HepG2 (cell line): Measurements from ENCODE around the gene ABHD17B. TPM values are rescaled to one million over a fixed set of nuclear protein-coding genes. Genes with fewer than 3 reads are reported as not detected.
A peak's percentile ranks its signal among the peaks of the same experiment; 100 is the strongest.

Experiments
- CCAR2 ChIP-seq: fragments of 200-400 bp; formaldehyde crosslinking; optimal IDR thresholded peaks from 2 replicates; pipeline ENCODE3; 2018; ENCODE audit warnings: low read depth, mild to moderate bottlenecking, low read length, moderate library complexity
- CREB1 ChIP-seq, 2 experiments: fragments of 450-650 bp in 1 of 2; IDR thresholded peaks; 2 replicates each; pipeline ENCODE4 v1.6.1; 2016 to 2017; ENCODE audit warnings: control low read depth in 1 of 2, mild to moderate bottlenecking in 1 of 2, missing compliant biosample characterization in 1 of 2, missing genetic modification characterization in 1 of 2
- MED8 ChIP-seq: sonication (generic); formaldehyde crosslinking; IDR thresholded peaks from 2 replicates; pipeline ENCODE4 v1.8.1; 2023; ENCODE audit warnings: mild to moderate bottlenecking, missing genetic modification reagents; ENCODE audit not compliant: insufficient replicate concordance
- SMARCC2 ChIP-seq: fragments of 450-650 bp; IDR thresholded peaks from 2 replicates; pipeline ENCODE4 v1.6.1; 2017; ENCODE audit warnings: antibody characterized with exemption, mild to moderate bottlenecking
- SRSF9 ChIP-seq: fragments of 200-400 bp; formaldehyde crosslinking; IDR thresholded peaks from 2 replicates; pipeline ENCODE4 v1.6.1; 2018; ENCODE audit warnings: borderline replicate concordance, mild to moderate bottlenecking, low read depth, low read length; ENCODE audit not compliant: insufficient read depth, poor library complexity, severe bottlenecking
- polyA plus RNA-seq, 8 experiments: library from polyadenylated mRNA; depleted of rRNA in 3 of 8; stranded (reverse) in 7 of 8; unstranded in 1 of 8; fragments of >200 nt; fragmentation: Illumina TruSeq in 4 of 8; extraction: Trizol in 4 of 8; gene quantifications; 2 replicates each; pipeline versions ENCODE4 v1.2.1 to v1.2.3, GENCODE V29; 2011 to 2016; ENCODE audit warnings: low read depth in 4 of 8, missing spikeins in 1 of 8, mixed read lengths in 1 of 8; ENCODE audit not compliant: insufficient read depth in 1 of 8
- total RNA-seq, 5 experiments: library from RNA; depleted of rRNA; stranded (reverse); fragments of >200 nt; fragmentation: Illumina TruSeq; extraction: Trizol; gene quantifications; 2 replicates each; pipeline ENCODE4 v1.2.3, GENCODE V29; 2016; ENCODE audit warnings: low read depth in 1 of 5
- TF ChIP-seq, protein P1 (sequence below): IDR thresholded peaks from 2 replicates; pipeline ENCODE4 v1.6.1; 2016; ENCODE audit warnings: missing compliant biosample characterization, missing genetic modification reagents, borderline replicate concordance
- TF ChIP-seq, protein P2 (sequence below), 2 experiments: sonication (generic) in 1 of 2; formaldehyde crosslinking in 1 of 2; IDR thresholded peaks; 2 replicates each; pipeline versions ENCODE4 v1.5.1 to v1.6.1; 2011 to 2020; ENCODE audit warnings: borderline replicate concordance in 1 of 2, low read depth in 1 of 2, low read length in 1 of 2, mild to moderate bottlenecking in 1 of 2, missing genetic modification reagents in 1 of 2, moderate library complexity in 1 of 2
- TF ChIP-seq, protein P3 (sequence below): sonication (generic); formaldehyde crosslinking; IDR thresholded peaks from 2 replicates; pipeline ENCODE4 v1.9.0; 2021; ENCODE audit warnings: missing genetic modification reagents, borderline replicate concordance
- TF ChIP-seq, protein P4 (sequence below): sonication (generic); formaldehyde crosslinking; IDR thresholded peaks from 2 replicates; pipeline ENCODE4 v1.8.0; 2022; ENCODE audit warnings: mild to moderate bottlenecking, missing genetic modification reagents, borderline replicate concordance
- TF ChIP-seq, protein P5 (sequence below), 2 experiments: IDR thresholded peaks; 2 replicates each; pipeline ENCODE4 v1.6.1; 2011 to 2012; ENCODE audit warnings: low read length in 2 of 2, borderline replicate concordance in 1 of 2, low read depth in 1 of 2, mild to moderate bottlenecking in 1 of 2, moderate library complexity in 1 of 2
- TF ChIP-seq, protein P6 (sequence below): sonication (generic); formaldehyde crosslinking; conservative IDR thresholded peaks from 2 replicates; pipeline ENCODE4 v1.8.0; 2022; ENCODE audit warnings: low read depth, missing genetic modification reagents

Gene ABHD17B
- total and polyA plus RNA-seq, 2 of the 13 experiments (the other 11 are each of a cell fraction or from before 2014, with no cell fraction given): 11.3 to 22.0 TPM

DNA sequence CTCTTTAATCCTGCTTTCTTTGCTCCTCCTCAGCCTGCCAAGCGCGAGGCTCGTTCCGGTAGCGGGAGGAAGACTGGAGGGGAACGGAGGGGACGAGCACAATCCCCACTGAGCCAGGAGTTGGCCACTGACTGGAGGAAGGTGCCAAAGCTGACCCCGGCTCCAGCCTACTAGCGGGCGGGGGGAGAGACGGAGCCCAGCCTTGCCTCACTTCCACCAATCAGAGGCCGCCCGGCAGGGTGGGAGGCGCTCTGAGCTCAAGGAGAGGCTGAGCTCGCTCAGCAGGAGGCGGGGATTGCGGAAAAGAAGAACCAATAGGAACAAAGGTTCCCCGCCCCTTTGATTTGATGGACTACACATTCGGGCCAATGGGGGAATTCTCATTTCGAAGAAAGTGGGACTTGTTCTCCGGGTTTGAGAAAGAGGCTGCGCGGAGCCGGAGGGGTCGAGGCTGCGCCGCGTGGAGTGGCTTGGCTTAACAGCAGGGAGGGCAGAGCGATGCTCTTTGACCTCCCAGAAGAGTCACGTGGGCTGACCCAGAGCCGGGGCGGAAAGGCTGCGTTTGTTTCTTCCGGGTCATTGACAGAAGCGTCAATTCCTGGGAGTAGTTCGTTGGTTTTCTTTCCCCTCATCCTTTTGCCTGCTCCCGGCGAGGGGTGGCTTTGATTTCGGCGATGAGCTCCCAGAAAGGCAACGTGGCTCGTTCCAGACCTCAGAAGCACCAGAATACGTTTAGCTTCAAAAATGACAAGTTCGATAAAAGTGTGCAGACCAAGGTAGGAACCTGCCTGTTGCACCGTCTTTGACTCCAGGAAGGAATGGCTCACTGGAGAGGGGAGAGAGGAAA, at the start of gene ABHD17B, which contains the start of gene C9orf85 (continued):
- TF ChIP-seq, protein P1, sequence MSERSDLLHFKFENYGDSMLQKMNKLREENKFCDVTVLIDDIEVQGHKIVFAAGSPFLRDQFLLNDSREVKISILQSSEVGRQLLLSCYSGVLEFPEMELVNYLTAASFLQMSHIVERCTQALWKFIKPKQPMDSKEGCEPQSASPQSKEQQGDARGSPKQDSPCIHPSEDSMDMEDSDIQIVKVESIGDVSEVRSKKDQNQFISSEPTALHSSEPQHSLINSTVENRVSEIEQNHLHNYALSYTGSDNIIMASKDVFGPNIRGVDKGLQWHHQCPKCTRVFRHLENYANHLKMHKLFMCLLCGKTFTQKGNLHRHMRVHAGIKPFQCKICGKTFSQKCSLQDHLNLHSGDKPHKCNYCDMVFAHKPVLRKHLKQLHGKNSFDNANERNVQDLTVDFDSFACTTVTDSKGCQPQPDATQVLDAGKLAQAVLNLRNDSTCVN (CRISPR knock-in tag): peak; percentile 22; the same call in 1 of the 2 replicates
- TF ChIP-seq, protein P2, sequence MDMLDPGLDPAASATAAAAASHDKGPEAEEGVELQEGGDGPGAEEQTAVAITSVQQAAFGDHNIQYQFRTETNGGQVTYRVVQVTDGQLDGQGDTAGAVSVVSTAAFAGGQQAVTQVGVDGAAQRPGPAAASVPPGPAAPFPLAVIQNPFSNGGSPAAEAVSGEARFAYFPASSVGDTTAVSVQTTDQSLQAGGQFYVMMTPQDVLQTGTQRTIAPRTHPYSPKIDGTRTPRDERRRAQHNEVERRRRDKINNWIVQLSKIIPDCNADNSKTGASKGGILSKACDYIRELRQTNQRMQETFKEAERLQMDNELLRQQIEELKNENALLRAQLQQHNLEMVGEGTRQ (IDR thresholded peaks at IDR 0.05; ENCODE audit: low read depth, low read length): peak; percentile 95
- TF ChIP-seq, protein P2 (CRISPR knock-in tag; IDR thresholded peaks at IDR 0.05; ENCODE audit: borderline replicate concordance): peak; percentile 99
- TF ChIP-seq MED8 (CRISPR knock-in tag) (peak; percentile 17), SMARCC2 (no peak), CREB1 (IDR thresholded peaks at IDR 0.05) (peak; percentile 54), CREB1 (CRISPR knock-in tag; IDR thresholded peaks at IDR 0.05) (peak; percentile 85), SRSF9 (no peak), CCAR2 (no peak)
- TF ChIP-seq, protein P3, sequence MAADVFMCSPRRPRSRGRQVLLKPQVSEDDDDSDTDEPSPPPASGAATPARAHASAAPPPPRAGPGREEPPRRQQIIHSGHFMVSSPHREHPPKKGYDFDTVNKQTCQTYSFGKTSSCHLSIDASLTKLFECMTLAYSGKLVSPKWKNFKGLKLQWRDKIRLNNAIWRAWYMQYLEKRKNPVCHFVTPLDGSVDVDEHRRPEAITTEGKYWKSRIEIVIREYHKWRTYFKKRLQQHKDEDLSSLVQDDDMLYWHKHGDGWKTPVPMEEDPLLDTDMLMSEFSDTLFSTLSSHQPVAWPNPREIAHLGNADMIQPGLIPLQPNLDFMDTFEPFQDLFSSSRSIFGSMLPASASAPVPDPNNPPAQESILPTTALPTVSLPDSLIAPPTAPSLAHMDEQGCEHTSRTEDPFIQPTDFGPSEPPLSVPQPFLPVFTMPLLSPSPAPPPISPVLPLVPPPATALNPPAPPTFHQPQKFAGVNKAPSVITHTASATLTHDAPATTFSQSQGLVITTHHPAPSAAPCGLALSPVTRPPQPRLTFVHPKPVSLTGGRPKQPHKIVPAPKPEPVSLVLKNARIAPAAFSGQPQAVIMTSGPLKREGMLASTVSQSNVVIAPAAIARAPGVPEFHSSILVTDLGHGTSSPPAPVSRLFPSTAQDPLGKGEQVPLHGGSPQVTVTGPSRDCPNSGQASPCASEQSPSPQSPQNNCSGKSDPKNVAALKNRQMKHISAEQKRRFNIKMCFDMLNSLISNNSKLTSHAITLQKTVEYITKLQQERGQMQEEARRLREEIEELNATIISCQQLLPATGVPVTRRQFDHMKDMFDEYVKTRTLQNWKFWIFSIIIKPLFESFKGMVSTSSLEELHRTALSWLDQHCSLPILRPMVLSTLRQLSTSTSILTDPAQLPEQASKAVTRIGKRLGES (CRISPR knock-in tag): peak; percentile 55; the same call in 1 of the 2 replicates
- TF ChIP-seq, protein P4, sequence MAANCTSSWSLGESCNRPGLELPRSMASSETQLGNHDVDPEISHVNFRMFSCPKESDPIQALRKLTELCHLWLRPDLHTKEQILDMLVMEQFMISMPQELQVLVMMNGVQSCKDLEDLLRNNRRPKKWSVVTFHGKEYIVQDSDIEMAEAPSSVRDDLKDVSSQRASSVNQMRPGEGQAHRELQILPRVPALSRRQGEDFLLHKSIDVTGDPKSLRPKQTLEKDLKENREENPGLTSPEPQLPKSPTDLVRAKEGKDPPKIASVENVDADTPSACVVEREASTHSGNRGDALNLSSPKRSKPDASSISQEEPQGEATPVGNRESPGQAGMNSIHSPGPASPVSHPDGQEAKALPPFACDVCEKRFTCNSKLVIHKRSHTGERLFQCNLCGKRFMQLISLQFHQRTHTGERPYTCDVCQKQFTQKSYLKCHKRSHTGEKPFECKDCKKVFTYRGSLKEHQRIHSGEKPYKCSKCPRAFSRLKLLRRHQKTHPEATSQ (CRISPR knock-in tag): peak; percentile 83; the same call in 1 of the 2 replicates
- TF ChIP-seq, protein P5, sequence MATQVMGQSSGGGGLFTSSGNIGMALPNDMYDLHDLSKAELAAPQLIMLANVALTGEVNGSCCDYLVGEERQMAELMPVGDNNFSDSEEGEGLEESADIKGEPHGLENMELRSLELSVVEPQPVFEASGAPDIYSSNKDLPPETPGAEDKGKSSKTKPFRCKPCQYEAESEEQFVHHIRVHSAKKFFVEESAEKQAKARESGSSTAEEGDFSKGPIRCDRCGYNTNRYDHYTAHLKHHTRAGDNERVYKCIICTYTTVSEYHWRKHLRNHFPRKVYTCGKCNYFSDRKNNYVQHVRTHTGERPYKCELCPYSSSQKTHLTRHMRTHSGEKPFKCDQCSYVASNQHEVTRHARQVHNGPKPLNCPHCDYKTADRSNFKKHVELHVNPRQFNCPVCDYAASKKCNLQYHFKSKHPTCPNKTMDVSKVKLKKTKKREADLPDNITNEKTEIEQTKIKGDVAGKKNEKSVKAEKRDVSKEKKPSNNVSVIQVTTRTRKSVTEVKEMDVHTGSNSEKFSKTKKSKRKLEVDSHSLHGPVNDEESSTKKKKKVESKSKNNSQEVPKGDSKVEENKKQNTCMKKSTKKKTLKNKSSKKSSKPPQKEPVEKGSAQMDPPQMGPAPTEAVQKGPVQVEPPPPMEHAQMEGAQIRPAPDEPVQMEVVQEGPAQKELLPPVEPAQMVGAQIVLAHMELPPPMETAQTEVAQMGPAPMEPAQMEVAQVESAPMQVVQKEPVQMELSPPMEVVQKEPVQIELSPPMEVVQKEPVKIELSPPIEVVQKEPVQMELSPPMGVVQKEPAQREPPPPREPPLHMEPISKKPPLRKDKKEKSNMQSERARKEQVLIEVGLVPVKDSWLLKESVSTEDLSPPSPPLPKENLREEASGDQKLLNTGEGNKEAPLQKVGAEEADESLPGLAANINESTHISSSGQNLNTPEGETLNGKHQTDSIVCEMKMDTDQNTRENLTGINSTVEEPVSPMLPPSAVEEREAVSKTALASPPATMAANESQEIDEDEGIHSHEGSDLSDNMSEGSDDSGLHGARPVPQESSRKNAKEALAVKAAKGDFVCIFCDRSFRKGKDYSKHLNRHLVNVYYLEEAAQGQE (IDR thresholded peaks at IDR 0.05; ENCODE audit: borderline replicate concordance in 1 of 2, low read depth in 1 of 2, low read length in 2 of 2): peak in 1 of 2 experiments; percentile 74; a peak in 1 of 4 replicates
- TF ChIP-seq, protein P6, sequence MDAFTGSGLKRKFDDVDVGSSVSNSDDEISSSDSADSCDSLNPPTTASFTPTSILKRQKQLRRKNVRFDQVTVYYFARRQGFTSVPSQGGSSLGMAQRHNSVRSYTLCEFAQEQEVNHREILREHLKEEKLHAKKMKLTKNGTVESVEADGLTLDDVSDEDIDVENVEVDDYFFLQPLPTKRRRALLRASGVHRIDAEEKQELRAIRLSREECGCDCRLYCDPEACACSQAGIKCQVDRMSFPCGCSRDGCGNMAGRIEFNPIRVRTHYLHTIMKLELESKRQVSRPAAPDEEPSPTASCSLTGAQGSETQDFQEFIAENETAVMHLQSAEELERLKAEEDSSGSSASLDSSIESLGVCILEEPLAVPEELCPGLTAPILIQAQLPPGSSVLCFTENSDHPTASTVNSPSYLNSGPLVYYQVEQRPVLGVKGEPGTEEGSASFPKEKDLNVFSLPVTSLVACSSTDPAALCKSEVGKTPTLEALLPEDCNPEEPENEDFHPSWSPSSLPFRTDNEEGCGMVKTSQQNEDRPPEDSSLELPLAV: no peak
